ENCODE measurements around the gene DDAH1. TPM values are rescaled to one million over a fixed set of nuclear protein-coding genes. Genes with fewer than 3 reads are reported as not detected.

Gene DDAH1
- polyA plus RNA-seq, 2 of the 4 experiments (the other 2 are of a cell fraction) = 5.7 to 12.6 TPM

- Histone ChIP-seq H3K4me1 (peaks cover 42% of the 10 kb centered on the region), H3K4me2 (no peak overlapping the region), H3K27ac (no peak overlapping the region), H3K9me3 (no peaks in the 10 kb centered on the region), H3K4me3 (no peak overlapping the region)
- FAIRE-seq (no peak), ATAC-seq (no peak), DNase-seq (ENCODE audit: low read depth in 1 of 2, low spot score in 1 of 2) (no peak)
- TF ChIP-seq MAFK (IDR thresholded peaks at IDR 0.05; ENCODE audit: partially characterized antibody) (peak; percentile 80), SREBF2 (IDR thresholded peaks at IDR 0.05) (no peak)
- ChIA-PET CTCF (interaction anchor here (1.1 to 1.2 kb wide), 2 partner anchors 9 to 55 kb away, joined by 3 read pairs; no protein-coding TSS in a partner anchor), POLR2A (no interaction called here)
Measured at GRCh38 chr1:85363521-85363920, 101.4 kb downstream of the DDAH1 start.

GRCh38 chr1:85363092-85363491 lies 101.9 kb downstream of the DDAH1 start:
- ATAC-seq (no peak), FAIRE-seq (no peak), DNase-seq (ENCODE audit: low read depth in 1 of 2, low spot score in 1 of 2) (no peak)
- no peak overlapping the region for H3K4me3 ChIP-seq
- ChIA-PET CTCF (interaction anchor here (1.1 to 1.2 kb wide), 2 partner anchors 9 to 55 kb away, joined by 3 read pairs; no protein-coding TSS in a partner anchor), POLR2A (no interaction called here)
- H3K27ac ChIP-seq = 0 out of 6 replicates have a peak overlapping the region, but pooled peaks of 1 of the 2 experiments have one; percentile 16
- no peak overlapping the region for H3K4me2 ChIP-seq
- 75% methylated on average over 1 of the region's 1 CpG for WGBS (ENCODE audit: missing lambda C conversion rate)
- no peak for TF ChIP-seq HEYL (CRISPR knock-in tag; IDR thresholded peaks at IDR 0.05)
- TF ChIP-seq BCL3 (IDR thresholded peaks at IDR 0.05) = no peak
- TF ChIP-seq RARB (CRISPR knock-in tag; IDR thresholded peaks at IDR 0.05) = no peak
- H3K9me3 ChIP-seq = no peaks in the 10 kb centered on the region
- peaks cover 39% of the 10 kb centered on the region for H3K4me1 ChIP-seq

GRCh38 chr1:85361606-85362296 lies 103.2 kb downstream of the DDAH1 start:
- DNase-seq (ENCODE audit: low read depth in 1 of 2, low spot score in 1 of 2) (no peak), ATAC-seq (no peak), FAIRE-seq (no peak)
- ChIA-PET POLR2A (no interaction called here), CTCF (interaction anchor here (1.0 to 2.0 kb wide), 3 partner anchors 17 to 54 kb away, joined by 3 to 6 read pairs (median 4); no protein-coding TSS in a partner anchor)
- H3K4me1 ChIP-seq = peaks cover 39% of the 10 kb centered on the region
- H3K4me3 ChIP-seq = no peak overlapping the region
- TF ChIP-seq KDM1A (IDR thresholded peaks at IDR 0.05; ENCODE audit: low read depth) (0 out of 2 replicates have a peak, but pooled peaks have one; percentile 32), EHMT2 (IDR thresholded peaks at IDR 0.05; ENCODE audit: low read depth) (no peak), NR3C1 (IDR thresholded peaks at IDR 0.05) (no peak), ZFP36 (IDR thresholded peaks at IDR 0.05; ENCODE audit: borderline replicate concordance, partially characterized antibody) (no peak), REST (IDR thresholded peaks at IDR 0.05) (no peak), RNF2 (IDR thresholded peaks at IDR 0.05; ENCODE audit: borderline replicate concordance, low read depth) (no peak), NPAS2 (CRISPR knock-in tag; IDR thresholded peaks at IDR 0.05; ENCODE audit: borderline replicate concordance) (no peak), HDAC2 (IDR thresholded peaks at IDR 0.05) (peak; percentile 77; the same call in 1 of the 2 replicates), HOXB5 (CRISPR knock-in tag; IDR thresholded peaks at IDR 0.05) (no peak), POLR2A (IDR thresholded peaks at IDR 0.05; ENCODE audit: low read length) (no peak)
- no peak overlapping the region for H3K27ac ChIP-seq
- H3K4me2 ChIP-seq = peak overlapping the region; percentile 66
- no peaks in the 10 kb centered on the region for H3K9me3 ChIP-seq
